GM13976 (cell line): ENCODE data around the gene MPC1.

Source experiments
- DNase-seq: peaks from one replicate; pipeline ENCODE4 v3.0.0; 2012; ENCODE audit warnings: low spot score
- CTCF ChIP-seq: IDR thresholded peaks from 2 replicates; pipeline ENCODE4 v1.5.1; 2012; ENCODE audit warnings: borderline replicate concordance, mild to moderate bottlenecking; ENCODE audit not compliant: insufficient read depth; ENCODE audit errors: extremely low read depth, missing control alignments, control extremely low read depth
- in situ Hi-C: fragments of 300-500 bp; cut with MboI; formaldehyde crosslinking; loops from one replicate; pipeline ENCODE4 v1.12.0; 2022; ENCODE audit warnings: low sequenced_read_pairs, mixed read lengths, inconsistent platforms; ENCODE audit not compliant: unreplicated experiment

The MPC1 gene

DNA sequence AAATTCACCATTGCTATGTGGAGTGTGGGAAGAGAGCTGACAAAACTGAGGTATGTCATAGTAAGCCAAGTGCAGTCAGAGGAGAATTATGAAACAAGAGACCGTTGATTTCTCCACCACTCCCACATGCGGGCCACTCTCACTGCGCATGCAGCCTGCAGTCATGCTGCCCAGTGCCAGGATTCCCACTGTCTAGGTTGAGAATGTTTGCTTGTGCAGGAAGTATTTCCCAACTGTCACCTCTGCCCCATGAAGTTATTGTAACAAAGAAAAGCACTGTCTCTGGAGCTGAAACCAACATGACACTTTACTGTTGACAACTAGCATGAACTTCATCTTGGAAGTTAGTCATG, 21.7 kb downstream of the MPC1 start:
- no peak for TF ChIP-seq CTCF
- DNase-seq = no peak
- in situ Hi-C loops = no loop called here

DNA sequence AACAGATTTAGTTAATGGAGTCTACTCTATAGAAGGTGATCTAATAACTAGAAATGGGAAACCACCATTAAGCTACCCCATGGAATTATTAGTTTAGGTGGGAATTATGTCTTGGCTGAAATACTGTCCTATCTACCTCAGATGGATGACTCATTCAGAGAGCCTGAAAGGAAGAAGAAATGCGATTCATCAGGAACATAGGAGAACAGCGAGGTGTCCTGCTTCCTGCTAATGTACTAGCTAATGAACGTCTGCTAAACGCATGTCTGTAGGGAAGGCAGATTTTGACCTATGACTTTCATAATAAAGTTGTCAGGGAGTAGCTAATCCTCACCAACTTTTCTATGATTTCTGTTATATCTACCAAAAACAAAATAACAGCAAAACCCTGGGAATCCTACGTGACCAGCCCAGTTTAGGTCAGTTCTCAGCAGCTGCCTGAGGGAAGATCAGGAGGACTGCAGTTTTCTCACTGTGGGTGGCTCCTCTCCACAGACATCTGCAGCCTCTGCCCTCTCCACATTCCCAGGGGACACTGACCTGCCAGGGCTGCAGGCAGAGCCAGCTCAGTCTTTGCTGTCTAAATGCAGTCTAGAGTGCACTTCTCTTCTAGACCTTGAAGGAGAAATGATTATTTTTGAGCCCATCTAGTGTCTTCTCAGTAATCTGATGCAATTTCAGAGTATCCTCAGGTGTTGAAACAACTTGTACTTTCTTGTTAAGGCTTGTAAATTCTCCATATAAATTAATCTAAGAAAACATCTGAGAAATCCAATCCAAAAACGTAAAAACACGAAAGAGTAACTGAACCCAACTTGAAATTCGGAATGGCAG, 22.3 kb downstream of the MPC1 start:
- TF ChIP-seq CTCF = no peak
- no peak for DNase-seq
- in situ Hi-C loops = no loop called here

DNA sequence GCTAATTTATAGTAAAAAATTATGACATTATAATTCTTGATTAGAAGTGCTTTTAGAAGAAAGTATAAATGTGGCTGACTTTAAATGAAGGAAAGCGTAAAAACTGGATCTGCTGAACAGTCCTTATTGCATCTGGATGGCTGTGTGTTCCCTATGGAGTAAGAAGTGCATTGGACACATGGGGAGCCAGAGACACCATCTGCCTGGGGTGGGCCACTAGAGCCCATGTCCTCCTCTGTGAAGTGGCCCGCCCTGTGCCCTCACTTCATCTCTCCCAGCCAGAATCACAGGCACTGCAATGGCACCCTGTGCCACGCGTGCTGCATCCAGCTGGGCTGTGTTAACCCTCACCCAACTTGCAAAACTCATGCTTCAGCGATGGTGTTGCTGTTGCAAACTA, 27.2 kb downstream of the MPC1 start:
- TF ChIP-seq CTCF = no peak
- DNase-seq = no peak
- in situ Hi-C loops = no loop called here

GRCh38 chr6:166354965-166355364, 27.8 kb downstream of the MPC1 start:
- no peak for TF ChIP-seq CTCF
- DNase-seq = no peak
- in situ Hi-C loops = no loop called here

- TF ChIP-seq CTCF = no peak
- in situ Hi-C loops = no loop called here
- no peak for DNase-seq
Observed at GRCh38 chr6:166354143-166354542, 28.6 kb downstream of the MPC1 start.

DNA sequence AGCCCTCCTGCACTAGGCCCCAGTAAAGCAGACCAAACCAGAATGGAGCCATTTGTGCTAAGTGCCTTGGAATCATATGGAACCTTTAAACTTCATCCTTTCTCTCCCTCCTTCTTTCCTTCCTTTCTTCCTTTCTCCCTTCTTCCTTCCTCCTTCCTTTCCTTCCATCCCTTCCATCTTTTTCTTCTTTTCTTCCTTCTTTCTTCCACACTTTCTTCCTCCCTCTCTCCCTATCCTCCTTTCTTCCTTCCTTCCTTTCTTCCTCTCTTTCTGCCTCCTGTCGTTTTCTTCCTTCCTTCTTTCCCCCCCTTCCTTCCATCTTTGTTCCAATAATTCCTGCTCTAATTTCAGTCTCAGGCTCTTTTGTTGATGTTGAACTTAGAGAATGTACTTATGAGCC, 29.2 kb downstream of the MPC1 start:
- TF ChIP-seq CTCF = no peak
- no peak for DNase-seq
- in situ Hi-C loops = no loop called here
